Mesendoderm (in vitro differentiated cells): ENCODE data around the gene C16orf82.

Experiments used
- DNase-seq: peaks from one replicate; pipeline ENCODE4 v3.0.0; 2013
- H2AK5ac ChIP-seq: 2 replicates; pipeline ENCODE4 v1.6.1; 2013; ENCODE audit warnings: low read length, inconsistent platforms
- H2BK120ac ChIP-seq: 2 replicates; pipeline ENCODE4 v1.6.1; 2013; ENCODE audit warnings: low read depth, mild to moderate bottlenecking, low read length, moderate library complexity, mixed read lengths
- H2BK15ac ChIP-seq: replicated peaks from 2 replicates; pipeline ENCODE4 v1.6.1; 2013; ENCODE audit warnings: low read depth, mild to moderate bottlenecking, moderate library complexity
- H2BK5ac ChIP-seq: 2 replicates; pipeline ENCODE4 v1.6.1; 2013; ENCODE audit warnings: low read length, inconsistent platforms
- H3K18ac ChIP-seq: 2 replicates; pipeline ENCODE4 v1.6.1; 2013; ENCODE audit warnings: mild to moderate bottlenecking, low read length, mixed read lengths
- H3K23ac ChIP-seq: one replicate; pipeline ENCODE4 v1.6.1; 2013; ENCODE audit warnings: low read length
- H3K27ac ChIP-seq: 2 replicates; pipeline ENCODE4 v1.5.1; 2013; ENCODE audit warnings: low read depth, mild to moderate bottlenecking, inconsistent platforms, low read length, moderate library complexity
- H3K27me3 ChIP-seq: 2 replicates; pipeline ENCODE4 v1.6.1; 2013; ENCODE audit warnings: low read length, control low read depth, mild to moderate bottlenecking, inconsistent platforms; ENCODE audit not compliant: insufficient read depth, poor library complexity
- H3K36me3 ChIP-seq: 2 replicates; pipeline ENCODE4 v1.6.1; 2013; ENCODE audit warnings: low read length, inconsistent platforms; ENCODE audit not compliant: control insufficient read depth, insufficient read depth
- H3K4ac ChIP-seq: one replicate; pipeline ENCODE4 v1.6.1; 2013; ENCODE audit warnings: low read depth, mild to moderate bottlenecking, low read length, moderate library complexity
- H3K4me1 ChIP-seq: 2 replicates; pipeline ENCODE4 v1.6.1; 2013; ENCODE audit warnings: low read depth, low read length, inconsistent platforms; ENCODE audit not compliant: control insufficient read depth
- H3K4me2 ChIP-seq: 2 replicates; pipeline ENCODE4 v1.6.1; 2013; ENCODE audit warnings: low read length
- H3K4me3 ChIP-seq: 2 replicates; pipeline ENCODE4 v1.5.1; 2013; ENCODE audit warnings: mild to moderate bottlenecking, low read length
- H3K56ac ChIP-seq: one replicate; pipeline ENCODE4 v1.6.1; 2013; ENCODE audit warnings: low read length
- H3K79me1 ChIP-seq: 2 replicates; pipeline ENCODE4 v1.6.1; 2013; ENCODE audit warnings: low read length, inconsistent platforms
- H3K79me2 ChIP-seq: 2 replicates; pipeline ENCODE4 v1.6.1; 2013; ENCODE audit warnings: mild to moderate bottlenecking, low read length; ENCODE audit not compliant: control insufficient read depth, insufficient read depth
- H3K9ac ChIP-seq: 2 replicates; pipeline ENCODE4 v1.6.1; 2013; ENCODE audit warnings: low read length, inconsistent platforms
- H4K5ac ChIP-seq: one replicate; pipeline ENCODE4 v1.6.1; 2013; ENCODE audit warnings: low read length
- H4K8ac ChIP-seq: one replicate; pipeline ENCODE4 v1.6.1; 2013; ENCODE audit warnings: low read depth, mild to moderate bottlenecking, control low read depth, low read length, moderate library complexity
- WGBS: extraction: QIAGEN DNeasy Blood & Tissue Kit; methylation state at CpG from one replicate; pipeline ENCODE4 v1.1.7; 2013; ENCODE audit warnings: low lambda C conversion rate, missing lambda C conversion rate; ENCODE audit not compliant: insufficient coverage; ENCODE audit errors: extremely low coverage; 5-methylcytosine and 5-hydroxymethylcytosine counted together

The C16orf82 gene

GRCh38 chr16:27049117-27049516, 17.6 kb upstream of the C16orf82 start:
- Histone ChIP-seq H2BK120ac (no peak overlapping the region), H2BK5ac (no peak overlapping the region), H3K36me3 (no peaks in the 10 kb centered on the region), H3K79me1 (no peaks in the 10 kb centered on the region), H3K79me2 (no peaks in the 10 kb centered on the region), H3K27ac (no peak overlapping the region), H3K9ac (no peak overlapping the region), H2BK15ac (no peak overlapping the region), H3K4me1 (no peaks in the 10 kb centered on the region), H4K8ac (no peak overlapping the region), H4K5ac (no peak overlapping the region), H2AK5ac (no peak overlapping the region), H3K56ac (no peak overlapping the region), H3K23ac (no peak overlapping the region), H3K18ac (no peak overlapping the region), H3K4me3 (no peak overlapping the region), H3K4me2 (no peak overlapping the region), H3K27me3 (no peaks in the 10 kb centered on the region), H3K4ac (no peak overlapping the region)
- WGBS, result no CpG with 5 or more reads among the region's 5 CpGs
- no peak for DNase-seq

- Histone ChIP-seq H4K5ac (no peak overlapping the region), H3K4me3 (no peak overlapping the region), H2BK15ac (no peak overlapping the region), H3K27me3 (no peaks in the 10 kb centered on the region), H3K79me2 (no peaks in the 10 kb centered on the region), H3K36me3 (no peaks in the 10 kb centered on the region), H2BK5ac (no peak overlapping the region), H3K9ac (no peak overlapping the region), H3K4ac (no peak overlapping the region), H3K4me1 (no peaks in the 10 kb centered on the region), H3K23ac (no peak overlapping the region), H3K18ac (no peak overlapping the region), H4K8ac (no peak overlapping the region), H3K56ac (no peak overlapping the region), H2BK120ac (no peak overlapping the region), H3K79me1 (no peaks in the 10 kb centered on the region), H2AK5ac (no peak overlapping the region), H3K4me2 (no peak overlapping the region), H3K27ac (no peak overlapping the region)
- DNase-seq, result no peak
- no CpG with 5 or more reads among the region's 16 CpGs for WGBS
Observed at GRCh38 chr16:27052007-27052406, 14.7 kb upstream of the C16orf82 start.

GRCh38 chr16:27053996-27054395, 12.7 kb upstream of the C16orf82 start:
- H3K79me2 ChIP-seq, result no peaks in the 10 kb centered on the region
- no peaks in the 10 kb centered on the region for H3K79me1 ChIP-seq
- H4K8ac ChIP-seq, result no peak overlapping the region
- H3K4me3 ChIP-seq, result no peak overlapping the region
- H3K18ac ChIP-seq, result no peak overlapping the region
- no peak overlapping the region for H2BK5ac ChIP-seq
- no peak overlapping the region for H3K27ac ChIP-seq
- WGBS, result no CpG with 5 or more reads among the region's 3 CpGs
- no peaks in the 10 kb centered on the region for H3K36me3 ChIP-seq
- H2BK15ac ChIP-seq, result no peak overlapping the region
- H3K4me1 ChIP-seq, result no peaks in the 10 kb centered on the region
- H3K4me2 ChIP-seq, result no peak overlapping the region
- no peak overlapping the region for H3K9ac ChIP-seq
- no peak overlapping the region for H2BK120ac ChIP-seq
- H4K5ac ChIP-seq, result no peak overlapping the region
- no peak overlapping the region for H3K4ac ChIP-seq
- H3K56ac ChIP-seq, result no peak overlapping the region
- no peak overlapping the region for H2AK5ac ChIP-seq
- no peaks in the 10 kb centered on the region for H3K27me3 ChIP-seq
- no peak for DNase-seq
- H3K23ac ChIP-seq, result no peak overlapping the region

GRCh38 chr16:27058299-27058698, 8.4 kb upstream of the C16orf82 start:
- Histone ChIP-seq H2AK5ac (no peak overlapping the region), H2BK5ac (no peak overlapping the region), H3K4ac (no peak overlapping the region), H4K8ac (no peak overlapping the region), H3K27me3 (no peaks in the 10 kb centered on the region), H3K79me1 (no peaks in the 10 kb centered on the region), H3K27ac (no peak overlapping the region), H3K18ac (no peak overlapping the region), H3K36me3 (no peaks in the 10 kb centered on the region), H3K56ac (no peak overlapping the region), H3K79me2 (no peaks in the 10 kb centered on the region), H3K9ac (no peak overlapping the region), H2BK15ac (no peak overlapping the region), H2BK120ac (no peak overlapping the region), H4K5ac (no peak overlapping the region), H3K4me2 (no peak overlapping the region), H3K4me1 (no peaks in the 10 kb centered on the region), H3K23ac (no peak overlapping the region), H3K4me3 (no peak overlapping the region)
- no CpG with 5 or more reads among the region's 3 CpGs for WGBS
- no peak for DNase-seq

- H2BK15ac ChIP-seq, result no peak overlapping the region
- no peak overlapping the region for H3K9ac ChIP-seq
- no CpG with 5 or more reads among the region's 6 CpGs for WGBS
- H3K36me3 ChIP-seq, result no peaks in the 10 kb centered on the region
- H3K23ac ChIP-seq, result no peak overlapping the region
- H2BK120ac ChIP-seq, result no peak overlapping the region
- H3K79me2 ChIP-seq, result no peaks in the 10 kb centered on the region
- no peak overlapping the region for H3K4me2 ChIP-seq
- H3K4me1 ChIP-seq, result no peaks in the 10 kb centered on the region
- H4K5ac ChIP-seq, result no peak overlapping the region
- no peak overlapping the region for H3K56ac ChIP-seq
- no peak overlapping the region for H3K27ac ChIP-seq
- H4K8ac ChIP-seq, result no peak overlapping the region
- no peak overlapping the region for H3K18ac ChIP-seq
- H2AK5ac ChIP-seq, result no peak overlapping the region
- no peaks in the 10 kb centered on the region for H3K79me1 ChIP-seq
- no peak overlapping the region for H3K4ac ChIP-seq
- no peak for DNase-seq
- H3K4me3 ChIP-seq, result no peak overlapping the region
- H3K27me3 ChIP-seq, result no peaks in the 10 kb centered on the region
- H2BK5ac ChIP-seq, result no peak overlapping the region
Observed at GRCh38 chr16:27070776-27071175, 4.0 kb downstream of the C16orf82 start.

GRCh38 chr16:27073733-27074132, 7.0 kb downstream of the C16orf82 start:
- Histone ChIP-seq H3K4ac (no peak overlapping the region), H3K4me3 (no peak overlapping the region), H2AK5ac (no peak overlapping the region), H3K18ac (no peak overlapping the region), H3K79me1 (no peaks in the 10 kb centered on the region), H3K56ac (no peak overlapping the region), H3K27me3 (no peaks in the 10 kb centered on the region), H2BK5ac (no peak overlapping the region), H4K5ac (no peak overlapping the region), H3K23ac (no peak overlapping the region), H3K27ac (no peak overlapping the region), H3K9ac (no peak overlapping the region), H3K4me1 (no peaks in the 10 kb centered on the region), H3K36me3 (no peaks in the 10 kb centered on the region), H2BK120ac (no peak overlapping the region), H4K8ac (no peak overlapping the region), H3K4me2 (no peak overlapping the region), H3K79me2 (no peaks in the 10 kb centered on the region), H2BK15ac (no peak overlapping the region)
- no peak for DNase-seq
- no CpG with 5 or more reads among the region's 11 CpGs for WGBS
